IMR-90 (cell line): ENCODE measurements around the gene ALCAM.

ENCODE experiments used
- CEBPB ChIP-seq: IDR thresholded peaks from 2 replicates; pipeline ENCODE4 v1.6.1; 2012; ENCODE audit warnings: low read depth, low read length, improper control_type of control experiment
- CTCF ChIP-seq: conservative IDR thresholded peaks from 2 replicates; pipeline ENCODE4 v1.5.1; 2012; ENCODE audit warnings: mild to moderate bottlenecking, low read depth, low read length, improper control_type of control experiment
- FOS ChIP-seq: fragments of 150-350 bp; IDR thresholded peaks from 2 replicates; pipeline ENCODE4 v1.6.1; 2016; ENCODE audit warnings: low read depth, low read length
- MXI1 ChIP-seq: IDR thresholded peaks from 2 replicates; pipeline ENCODE4 v1.6.1; 2012; ENCODE audit warnings: low read depth, mild to moderate bottlenecking, low read length, moderate library complexity, borderline replicate concordance
- POLR2A ChIP-seq: IDR thresholded peaks from 2 replicates; pipeline ENCODE4 v1.6.1; 2012; ENCODE audit warnings: mild to moderate bottlenecking, low read depth, low read length
- RFX5 ChIP-seq: IDR thresholded peaks from 2 replicates; pipeline ENCODE4 v1.8.0; 2012; ENCODE audit warnings: low read depth, mild to moderate bottlenecking, low read length, moderate library complexity
- USF2 ChIP-seq: fragments of 150-350 bp; IDR thresholded peaks from 2 replicates; pipeline ENCODE4 v1.6.1; 2017; ENCODE audit warnings: mild to moderate bottlenecking, antibody characterized with exemption, low read length, low read depth

GRCh38 chr3:105616374-105617121, 249.8 kb downstream of the ALCAM start:
- TF ChIP-seq MXI1: no peak
- TF ChIP-seq CTCF: no peak
- no peak for TF ChIP-seq USF2
- TF ChIP-seq POLR2A: no peak
- no peak for TF ChIP-seq FOS
- TF ChIP-seq CEBPB: no peak
- TF ChIP-seq RFX5: no peak
